ENCODE results near the gene SSTR1.
"Not testable (repeated sequence)": the region's sequence is repeated elsewhere in the genome, so short reads cannot be mapped to it uniquely, and the experiment has no call there.

Gene SSTR1

GRCh38 chr14:38207736-38208617, at the start of gene SSTR1:
Gene SSTR1, plus strand, starts transcription at chr14:38207904. Its CDS starts 1,486 bp downstream, at chr14:38209390.
- no peak for DNase-seq

DNA sequence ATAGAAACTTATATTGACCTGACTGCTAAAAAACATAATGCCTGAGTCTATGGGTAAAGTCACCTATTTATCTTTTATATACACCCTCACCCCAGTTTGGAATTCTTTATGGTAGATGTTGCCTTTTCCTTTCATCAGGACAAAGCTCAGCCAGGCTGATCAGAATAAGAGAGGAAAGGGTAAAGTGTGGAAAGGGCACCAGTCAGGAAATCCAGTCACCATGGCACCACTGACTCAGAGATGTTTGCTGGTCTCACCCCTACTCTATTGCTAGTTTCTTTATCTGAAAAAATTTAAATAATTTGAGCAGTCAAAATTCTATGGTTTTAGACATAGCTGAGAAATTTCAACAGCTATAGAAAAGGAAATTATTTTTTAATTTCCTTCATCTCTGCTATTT, 49.2 kb upstream of the SSTR1 start:
- DNase-seq: no peak

- DNase-seq: no peak
Observed at GRCh38 chr14:38168416-38168815, 39.3 kb upstream of the SSTR1 start.

GRCh38 chr14:38171197-38171596, 36.5 kb upstream of the SSTR1 start:
- no peak for DNase-seq

DNA sequence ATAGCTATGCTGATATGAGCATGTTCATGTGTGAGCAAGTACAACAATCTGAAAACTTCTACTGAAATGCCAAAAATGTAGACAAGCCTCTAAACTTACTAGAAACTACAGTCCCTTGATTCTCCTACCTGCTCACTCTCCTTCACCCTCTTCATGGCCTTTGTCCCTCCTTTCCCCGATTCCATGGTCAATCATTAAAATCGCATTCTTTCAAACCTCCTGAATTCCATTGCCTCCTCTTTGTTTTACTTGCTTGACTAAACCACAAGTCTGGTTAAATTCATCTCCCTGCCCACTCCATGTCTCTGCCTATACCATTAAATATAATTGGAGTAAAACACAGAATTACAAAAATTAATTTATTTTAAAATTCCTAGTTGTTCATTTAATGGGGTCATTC, 33.0 kb upstream of the SSTR1 start:
- DNase-seq: no peak

DNA sequence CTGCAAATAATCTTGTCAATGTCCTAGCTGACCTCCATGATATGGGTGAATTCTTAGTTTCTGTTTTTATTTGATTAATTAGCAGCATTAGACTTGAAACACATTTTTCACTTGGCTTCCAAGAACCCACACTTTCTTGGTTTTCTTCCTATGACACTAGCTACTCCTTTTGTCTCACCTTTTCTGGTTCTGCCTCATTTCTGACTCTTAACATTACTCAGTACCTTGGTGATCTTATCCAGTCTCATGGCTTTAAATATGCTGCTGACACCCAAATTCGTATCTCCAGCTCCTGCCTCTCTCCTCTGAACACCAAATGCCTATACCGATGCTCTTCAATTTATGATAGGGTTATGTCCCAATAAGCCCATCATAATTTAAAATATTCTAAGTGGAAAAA, 32.0 kb upstream of the SSTR1 start:
- no peak for DNase-seq

DNA sequence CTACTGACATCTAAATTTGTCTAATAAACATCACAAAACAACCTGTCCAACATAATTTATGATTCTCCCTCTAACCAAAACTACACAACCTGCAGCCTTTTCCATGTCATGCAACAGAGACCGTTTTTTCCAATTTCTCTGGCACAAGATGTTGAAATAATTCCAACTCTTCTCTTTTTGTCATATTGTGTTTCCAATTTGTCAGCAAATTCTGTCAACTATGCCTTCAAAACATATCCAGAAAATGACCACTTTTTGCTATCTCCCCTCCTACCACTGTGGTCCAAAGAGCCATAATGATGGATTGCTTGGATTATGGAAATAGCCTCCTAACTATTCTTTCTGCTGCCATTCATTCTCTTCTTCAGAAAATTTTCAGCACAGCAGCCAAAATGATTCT, 31.3 kb upstream of the SSTR1 start:
- no peak for DNase-seq

DNA sequence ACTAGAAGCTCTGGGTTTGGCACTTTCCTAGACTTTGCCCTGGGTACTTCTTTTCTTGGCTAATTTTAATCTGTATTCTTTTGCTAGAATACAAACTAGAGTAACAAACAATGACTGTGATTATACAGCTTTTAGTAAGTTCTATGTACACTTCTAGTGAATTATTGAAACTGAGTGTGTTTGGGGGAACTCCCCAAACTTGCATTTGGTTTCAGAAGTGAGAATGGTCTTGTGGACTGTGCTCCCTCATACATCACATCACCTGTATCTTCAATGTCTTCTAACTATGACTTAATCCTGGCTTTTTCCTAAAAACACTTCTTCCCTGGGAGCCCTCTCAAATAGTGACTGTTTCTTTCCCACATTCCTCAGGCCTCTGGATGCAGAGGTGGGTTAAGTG, 23.6 kb upstream of the SSTR1 start:
- no peak for DNase-seq

DNA sequence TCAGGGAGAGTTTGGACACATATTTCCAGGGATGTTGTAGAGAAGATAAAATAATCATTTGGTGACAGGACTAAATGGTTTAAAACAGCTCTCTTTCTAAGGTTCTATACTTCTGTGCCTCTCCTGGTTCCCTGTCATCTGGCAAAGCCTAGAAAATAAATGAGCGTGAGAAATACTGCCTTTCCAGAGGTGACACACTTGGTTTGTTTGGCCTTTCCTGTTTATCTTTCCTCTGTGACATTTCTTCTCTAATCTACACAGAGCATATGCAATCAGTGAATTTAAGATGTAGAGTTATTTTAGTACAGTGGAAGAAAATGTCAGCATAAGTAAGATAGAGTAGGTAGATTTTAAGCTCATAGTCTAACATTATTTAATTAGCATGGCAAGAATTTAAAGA, 22.0 kb upstream of the SSTR1 start:
- no peak for DNase-seq

- no peak for DNase-seq
Observed at GRCh38 chr14:38186216-38186615, 21.5 kb upstream of the SSTR1 start.

GRCh38 chr14:38187528-38187927, 20.2 kb upstream of the SSTR1 start:
- DNase-seq: no peak

DNA sequence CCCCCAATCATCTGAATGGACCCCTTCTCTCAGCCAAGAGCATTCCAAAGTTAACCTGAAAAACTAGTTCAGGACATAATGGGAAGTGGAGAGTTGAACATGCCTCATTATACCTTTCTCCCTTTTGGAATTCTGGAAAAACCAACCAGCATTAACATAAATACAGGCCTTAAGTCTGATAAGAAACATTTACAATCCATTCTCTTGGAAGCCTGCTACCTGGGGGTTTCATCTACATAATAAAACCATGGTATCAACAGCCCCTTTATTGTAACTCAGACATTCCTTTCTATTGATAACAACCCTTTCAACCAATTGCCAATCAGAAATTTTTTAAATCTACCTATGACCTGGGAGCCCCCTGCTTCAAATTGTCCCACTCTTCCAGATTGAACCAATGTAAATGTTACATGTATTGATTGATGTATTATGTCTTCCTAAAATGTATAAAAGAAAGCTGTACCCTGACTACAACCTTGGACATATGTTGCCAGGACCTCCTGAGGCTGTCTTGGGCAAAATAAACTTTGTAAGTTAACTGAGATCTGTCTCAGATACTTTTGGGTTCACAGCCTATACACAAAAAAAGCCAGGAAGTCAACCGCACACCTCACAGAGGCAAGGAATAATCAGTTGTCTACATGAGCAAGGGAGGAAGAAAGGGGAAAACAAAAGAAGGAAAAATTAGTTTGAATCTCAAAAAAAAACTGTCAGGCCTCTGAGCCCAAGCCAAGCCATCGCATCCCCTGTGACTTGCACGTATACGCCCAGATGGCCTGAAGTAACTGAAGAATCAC, 17.6 kb upstream of the SSTR1 start:
- no peak for DNase-seq

DNA sequence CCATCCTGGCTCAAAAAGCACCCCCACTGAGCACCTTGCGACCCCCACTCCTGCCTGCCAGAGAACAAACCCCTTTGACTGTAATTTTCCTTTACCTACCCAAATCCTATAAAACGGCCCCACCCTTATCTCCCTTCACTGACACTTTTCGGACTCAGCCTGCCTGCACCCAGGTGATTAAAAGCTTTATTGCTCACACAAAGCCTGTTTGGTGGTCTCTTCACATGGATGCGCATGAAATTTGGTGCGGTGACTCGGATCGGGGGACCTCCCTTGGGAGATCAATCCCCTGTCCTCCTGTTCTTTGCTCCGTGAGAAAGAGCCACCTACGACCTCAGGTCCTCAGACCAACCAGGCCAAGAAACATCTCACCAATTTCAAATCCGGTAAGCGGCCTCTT, 16.9 kb upstream of the SSTR1 start:
- not testable (repeated sequence) for DNase-seq

- DNase-seq: not testable (repeated sequence)
Observed at GRCh38 chr14:38191491-38191890, 16.2 kb upstream of the SSTR1 start.

DNA sequence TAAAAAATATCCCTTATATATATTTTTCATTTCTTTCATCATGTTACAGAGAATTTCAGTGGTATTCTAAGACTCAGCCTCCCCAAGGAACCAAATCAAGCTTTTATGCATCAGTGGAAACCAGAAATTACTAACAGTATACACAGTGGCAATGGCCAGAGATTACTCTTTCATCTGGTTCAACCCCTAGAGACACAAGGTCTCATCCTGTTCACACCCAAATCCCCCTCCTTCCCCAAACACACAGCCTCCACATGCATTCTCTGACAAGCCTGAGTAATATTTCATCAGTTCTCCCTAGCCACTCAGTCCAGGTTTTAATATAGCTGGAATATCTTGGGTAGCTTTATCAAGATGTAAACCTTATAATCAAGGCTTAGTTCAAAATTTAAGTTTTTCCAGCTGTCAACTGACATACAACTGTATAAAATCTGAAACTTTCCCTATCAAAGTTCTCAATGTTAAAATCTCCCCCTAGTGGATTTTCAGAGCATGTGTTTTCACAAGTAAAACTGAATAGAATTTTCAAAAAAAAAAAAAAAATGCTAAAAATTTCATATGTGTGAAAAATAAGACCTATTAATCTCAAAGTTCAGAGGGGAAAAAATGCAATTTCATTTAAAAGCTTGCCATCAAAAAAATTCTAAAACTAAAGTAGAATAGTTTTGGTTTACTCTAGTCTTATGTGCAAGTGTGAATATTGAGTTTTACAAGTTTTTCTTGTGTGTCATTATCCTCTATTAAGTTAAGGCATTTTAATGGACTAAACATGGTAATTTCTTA, 10.5 kb upstream of the SSTR1 start:
- DNase-seq: no peak

GRCh38 chr14:38197784-38198335, 9.8 kb upstream of the SSTR1 start:
- DNase-seq: no peak

GRCh38 chr14:38198425-38198824, 9.3 kb upstream of the SSTR1 start:
- no peak for DNase-seq

DNA sequence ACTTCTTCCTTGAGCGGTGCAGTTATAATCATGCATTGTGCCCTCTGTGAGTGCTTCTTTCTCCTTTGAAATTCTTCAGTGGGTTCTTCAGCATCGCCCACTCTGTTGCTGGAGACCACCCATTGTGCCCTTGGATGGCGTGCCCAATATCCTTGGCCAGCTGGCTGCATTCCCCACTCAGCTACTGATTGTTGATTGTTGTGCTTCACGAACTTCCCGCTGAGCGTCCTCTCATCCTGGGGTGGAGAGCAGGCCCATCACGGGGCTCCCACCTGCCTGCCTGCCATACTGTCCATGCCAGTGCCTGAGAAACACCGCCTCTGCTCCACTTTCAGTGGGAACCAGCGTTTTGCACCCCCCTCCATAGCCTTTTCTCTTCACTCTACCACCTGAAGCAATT, 8.6 kb upstream of the SSTR1 start:
- DNase-seq: no peak

- DNase-seq: no peak
Observed at GRCh38 chr14:38199739-38200138, 8.0 kb upstream of the SSTR1 start.

GRCh38 chr14:38201137-38201828, 6.4 kb upstream of the SSTR1 start:
- no peak for DNase-seq

- no peak for DNase-seq
Observed at GRCh38 chr14:38202444-38203191, 5.1 kb upstream of the SSTR1 start.

Data from NCI-H1436 treated with DMSO at 0.1 percent for 48 hours (cell line).